Progenitor cell of endocrine pancreas (in vitro differentiated cells): Measurements from ENCODE around the gene CRTC3. TPM values are rescaled to one million over a fixed set of nuclear protein-coding genes. Genes with fewer than 3 reads are reported as not detected.

Source experiments
- DNase-seq: peaks from one replicate; pipeline ENCODE4 v3.0.0; 2021; ENCODE audit warnings: low spot score; ENCODE audit not compliant: unreplicated experiment
- H3K27ac Mint-ChIP-seq: 2 replicates; pipeline ENCODE4 v1.8.0; 2021; ENCODE audit warnings: mild to moderate bottlenecking, moderate library complexity, mixed read lengths
- H3K27me3 Mint-ChIP-seq: 2 replicates; pipeline ENCODE4 v1.8.0; 2021; ENCODE audit warnings: mixed read lengths
- H3K36me3 Mint-ChIP-seq: 2 replicates; pipeline ENCODE4 v1.8.0; 2022; ENCODE audit warnings: mixed read lengths; ENCODE audit not compliant: insufficient read depth
- H3K4me1 Mint-ChIP-seq: 2 replicates; pipeline ENCODE4 v1.8.0; 2021; ENCODE audit warnings: low read depth, mixed read lengths
- H3K4me3 Mint-ChIP-seq: 2 replicates; pipeline ENCODE4 v1.8.0; 2021; ENCODE audit warnings: low read depth, mild to moderate bottlenecking, moderate library complexity, mixed read lengths
- H3K9me3 Mint-ChIP-seq: 2 replicates; pipeline ENCODE4 v1.8.0; 2021; ENCODE audit warnings: low read depth, mixed read lengths
- total RNA-seq: library from RNA; stranded (reverse); gene quantifications from 2 replicates; pipeline ENCODE4 v1.2.1, GENCODE V29; 2021
- TF ChIP-seq, protein P1 (sequence below): fragments of 200-600 bp; sonication (generic); IDR thresholded peaks from one replicate; pipeline ENCODE4 v1.5.0; 2021; ENCODE audit warnings: antibody characterized with exemption, mild to moderate bottlenecking; ENCODE audit not compliant: unreplicated experiment

The CRTC3 gene
- total RNA-seq, 1 donor from 2014 or later, result 34.6 TPM

DNA sequence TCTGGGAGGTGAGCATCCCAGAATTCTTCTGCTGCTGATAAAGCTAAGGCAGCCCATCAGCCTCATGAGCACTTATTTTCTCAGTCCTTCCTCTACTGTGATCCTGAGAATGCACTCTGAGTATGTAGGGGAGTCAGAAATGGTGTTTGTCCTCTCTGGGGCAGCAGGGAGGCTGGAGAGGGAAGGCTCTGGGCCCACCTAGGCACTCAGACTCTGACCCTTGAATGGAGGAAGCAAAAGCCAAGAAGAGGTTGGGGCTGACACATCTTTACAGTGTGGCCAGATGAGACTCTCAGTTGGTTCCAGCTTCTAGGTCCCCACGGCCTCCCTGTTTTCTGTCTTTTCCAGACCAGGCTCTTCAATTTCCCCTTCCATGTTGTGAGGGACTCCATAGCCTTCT is 151.3 kb downstream of the CRTC3 start:
- H3K27me3 Mint-ChIP-seq, result peaks cover 3% of the 10 kb centered on the region
- no peak overlapping the region for H3K4me3 Mint-ChIP-seq
- no peak for DNase-seq
- H3K36me3 Mint-ChIP-seq, result peaks cover 3% of the 10 kb centered on the region
- H3K9me3 Mint-ChIP-seq, result peaks cover 4% of the 10 kb centered on the region
- H3K4me1 Mint-ChIP-seq, result no peaks in the 10 kb centered on the region
- TF ChIP-seq, protein P1, sequence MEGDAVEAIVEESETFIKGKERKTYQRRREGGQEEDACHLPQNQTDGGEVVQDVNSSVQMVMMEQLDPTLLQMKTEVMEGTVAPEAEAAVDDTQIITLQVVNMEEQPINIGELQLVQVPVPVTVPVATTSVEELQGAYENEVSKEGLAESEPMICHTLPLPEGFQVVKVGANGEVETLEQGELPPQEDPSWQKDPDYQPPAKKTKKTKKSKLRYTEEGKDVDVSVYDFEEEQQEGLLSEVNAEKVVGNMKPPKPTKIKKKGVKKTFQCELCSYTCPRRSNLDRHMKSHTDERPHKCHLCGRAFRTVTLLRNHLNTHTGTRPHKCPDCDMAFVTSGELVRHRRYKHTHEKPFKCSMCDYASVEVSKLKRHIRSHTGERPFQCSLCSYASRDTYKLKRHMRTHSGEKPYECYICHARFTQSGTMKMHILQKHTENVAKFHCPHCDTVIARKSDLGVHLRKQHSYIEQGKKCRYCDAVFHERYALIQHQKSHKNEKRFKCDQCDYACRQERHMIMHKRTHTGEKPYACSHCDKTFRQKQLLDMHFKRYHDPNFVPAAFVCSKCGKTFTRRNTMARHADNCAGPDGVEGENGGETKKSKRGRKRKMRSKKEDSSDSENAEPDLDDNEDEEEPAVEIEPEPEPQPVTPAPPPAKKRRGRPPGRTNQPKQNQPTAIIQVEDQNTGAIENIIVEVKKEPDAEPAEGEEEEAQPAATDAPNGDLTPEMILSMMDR, result no peak
- H3K27ac Mint-ChIP-seq, result no peak overlapping the region

DNA sequence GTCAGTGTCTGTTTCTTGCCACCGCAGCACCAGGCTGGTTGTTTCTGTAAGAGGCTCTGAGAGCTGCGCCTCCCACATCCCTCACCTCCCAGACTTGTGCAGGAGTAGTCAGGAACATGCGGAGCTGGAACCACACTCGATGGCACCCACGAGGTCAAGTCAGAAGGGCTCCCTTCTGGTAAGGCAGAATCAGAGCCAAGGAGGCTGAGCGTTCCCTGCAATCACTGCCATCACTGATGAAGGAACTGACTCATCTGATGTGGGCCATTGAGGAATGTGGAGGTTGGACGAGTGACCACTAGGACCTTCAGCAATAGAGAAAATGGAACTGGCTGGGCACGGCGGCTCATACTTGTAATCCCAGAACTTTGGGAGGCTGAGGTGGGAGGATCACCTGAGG is 151.8 kb downstream of the CRTC3 start:
- Mint-ChIP-seq H3K4me3 (no peak overlapping the region), H3K27me3 (peaks cover 3% of the 10 kb centered on the region), H3K4me1 (no peaks in the 10 kb centered on the region), H3K36me3 (peaks cover 3% of the 10 kb centered on the region), H3K9me3 (peaks cover 4% of the 10 kb centered on the region), H3K27ac (no peak overlapping the region)
- TF ChIP-seq, protein P1, result no peak
- no peak for DNase-seq

DNA sequence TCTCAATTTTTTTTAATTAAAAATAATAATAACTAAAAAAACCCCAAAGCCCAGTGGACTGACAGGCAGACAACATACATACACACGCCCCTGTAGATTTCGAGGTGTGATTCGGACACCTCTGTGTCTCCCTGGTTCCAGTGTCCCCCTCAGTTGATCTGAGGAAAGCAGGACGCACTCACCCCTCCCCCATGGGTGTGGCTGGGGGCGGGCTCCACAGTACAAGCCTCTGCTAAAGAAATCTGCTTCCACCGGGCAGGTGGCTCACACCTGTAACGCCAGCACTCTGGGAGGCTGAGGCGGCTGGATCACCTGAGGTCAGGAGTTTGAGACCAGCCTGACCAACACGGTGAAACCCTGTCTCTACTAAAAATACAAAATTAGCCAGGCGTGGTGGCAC is 153.6 kb downstream of the CRTC3 start:
- Mint-ChIP-seq H3K27ac (no peak overlapping the region), H3K4me3 (no peak overlapping the region), H3K27me3 (peaks cover 3% of the 10 kb centered on the region), H3K4me1 (no peaks in the 10 kb centered on the region), H3K36me3 (peaks cover under 1% of the 10 kb centered on the region), H3K9me3 (no peaks in the 10 kb centered on the region)
- DNase-seq, result no peak
- TF ChIP-seq, protein P1, result no peak

DNA sequence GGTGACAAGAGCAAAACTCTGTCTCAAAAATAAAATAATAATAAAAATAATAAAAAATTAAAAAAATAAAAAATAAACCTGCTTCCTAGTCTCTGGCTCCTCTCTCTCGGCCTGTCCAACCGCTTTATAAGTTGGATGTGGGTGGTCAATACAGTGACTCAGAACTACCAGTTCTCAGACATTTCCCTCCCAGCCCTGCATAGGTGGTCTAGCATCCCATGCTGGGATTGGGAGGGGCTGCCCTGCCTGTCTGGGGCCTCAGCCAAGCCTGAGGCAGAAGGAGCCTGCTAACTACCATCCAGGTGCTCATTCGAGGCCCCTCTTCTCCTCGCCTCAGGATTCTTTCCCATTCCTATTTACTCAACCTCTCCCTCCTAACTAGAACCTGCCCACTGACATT is 154.2 kb downstream of the CRTC3 start:
- H3K9me3 Mint-ChIP-seq, result no peaks in the 10 kb centered on the region
- H3K4me1 Mint-ChIP-seq, result no peaks in the 10 kb centered on the region
- H3K27ac Mint-ChIP-seq, result no peak overlapping the region
- no peak for DNase-seq
- H3K27me3 Mint-ChIP-seq, result peaks cover 3% of the 10 kb centered on the region
- no peak overlapping the region for H3K4me3 Mint-ChIP-seq
- H3K36me3 Mint-ChIP-seq, result no peaks in the 10 kb centered on the region
- TF ChIP-seq, protein P1, result no peak

DNA sequence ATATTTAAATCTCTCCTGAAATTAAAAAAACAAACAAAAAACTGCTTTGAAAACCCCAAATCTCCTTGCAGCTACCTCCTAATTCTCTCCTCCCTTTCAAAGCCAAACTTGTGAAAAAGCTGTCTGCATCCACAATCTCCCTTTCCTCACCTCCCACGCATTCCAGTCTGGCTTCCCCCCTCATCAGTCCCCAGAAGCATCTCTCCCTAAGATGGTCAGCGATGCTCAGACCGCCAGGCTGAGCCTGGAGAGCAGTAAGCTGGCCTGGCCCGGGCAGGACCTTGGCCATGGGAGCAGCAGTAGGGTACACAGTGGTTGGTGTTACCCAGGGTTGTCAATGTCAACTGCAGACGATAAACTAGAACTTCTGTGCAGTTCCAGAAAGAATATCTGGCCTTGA is 154.6 kb downstream of the CRTC3 start:
- H3K9me3 Mint-ChIP-seq, result no peaks in the 10 kb centered on the region
- H3K4me1 Mint-ChIP-seq, result no peaks in the 10 kb centered on the region
- no peak overlapping the region for H3K4me3 Mint-ChIP-seq
- TF ChIP-seq, protein P1, result no peak
- H3K27ac Mint-ChIP-seq, result no peak overlapping the region
- no peak for DNase-seq
- peaks cover 3% of the 10 kb centered on the region for H3K27me3 Mint-ChIP-seq
- no peaks in the 10 kb centered on the region for H3K36me3 Mint-ChIP-seq
